Gastrocnemius medialis (tissue), 4 donors: ENCODE measurements around the gene MRPL27.

Source experiments
- CTCF ChIP-seq, 5 experiments: fragments of 450-650 bp in 3 of 5; fragments of 200-600 bp in 2 of 5; sonication (generic) in 2 of 5; IDR thresholded peaks in 4 of 5; conservative IDR thresholded peaks in 1 of 5; 1 replicate in 4 of 5; 2 replicates in 1 of 5; pipeline ENCODE4 v1.5.1; 2016 to 2019; ENCODE audit warnings: antibody characterized with exemption in 5 of 5, mild to moderate bottlenecking in 3 of 5, moderate library complexity in 3 of 5
- POLR2A ChIP-seq, 2 donors: fragments of 450-650 bp; IDR thresholded peaks; one replicate each; pipeline ENCODE4 v1.6.1; 2017; ENCODE audit warnings: antibody characterized with exemption in 2 of 2, mild to moderate bottlenecking in 2 of 2, moderate library complexity in 2 of 2

GRCh38 chr17:50352072-50352692, 20.8 kb downstream of the MRPL27 start:
- TF ChIP-seq POLR2A (IDR thresholded peaks at IDR 0.05) (no peak), CTCF (IDR thresholded peaks at IDR 0.05 in 4 of 5, conservative IDR thresholded peaks at IDR 0.05 in 1 of 5) (no peak)
